Measurements from ENCODE around the gene KLC3. TPM values are rescaled to one million over a fixed set of nuclear protein-coding genes. Genes with fewer than 3 reads are reported as not detected.

The KLC3 gene
- total RNA-seq, 6 experiments from 2014 or later, result 0.22 to 0.26 TPM; not detected in 4

DNA sequence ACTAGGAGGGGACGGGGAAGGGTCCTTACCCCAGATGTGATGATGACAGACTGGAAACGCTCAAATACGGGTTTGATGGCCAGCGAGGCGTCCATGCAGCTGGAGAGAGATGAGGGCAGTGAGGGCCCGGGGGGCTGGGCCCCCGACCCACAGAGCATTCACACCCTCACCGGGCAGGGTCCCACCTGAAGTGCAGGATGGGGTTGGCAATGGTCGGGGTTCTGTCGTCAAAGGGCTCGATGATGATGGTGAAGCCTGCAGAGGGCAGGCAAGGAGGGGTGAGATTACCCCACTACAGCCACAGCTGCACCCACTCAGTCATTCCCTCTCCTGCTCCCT is 16.9 kb downstream of the KLC3 start:
- WGBS (ENCODE audit: insufficient coverage, low coverage, low lambda C conversion rate, missing lambda C conversion rate), result no CpG with 5 or more reads among the region's 11 CpGs

DNA sequence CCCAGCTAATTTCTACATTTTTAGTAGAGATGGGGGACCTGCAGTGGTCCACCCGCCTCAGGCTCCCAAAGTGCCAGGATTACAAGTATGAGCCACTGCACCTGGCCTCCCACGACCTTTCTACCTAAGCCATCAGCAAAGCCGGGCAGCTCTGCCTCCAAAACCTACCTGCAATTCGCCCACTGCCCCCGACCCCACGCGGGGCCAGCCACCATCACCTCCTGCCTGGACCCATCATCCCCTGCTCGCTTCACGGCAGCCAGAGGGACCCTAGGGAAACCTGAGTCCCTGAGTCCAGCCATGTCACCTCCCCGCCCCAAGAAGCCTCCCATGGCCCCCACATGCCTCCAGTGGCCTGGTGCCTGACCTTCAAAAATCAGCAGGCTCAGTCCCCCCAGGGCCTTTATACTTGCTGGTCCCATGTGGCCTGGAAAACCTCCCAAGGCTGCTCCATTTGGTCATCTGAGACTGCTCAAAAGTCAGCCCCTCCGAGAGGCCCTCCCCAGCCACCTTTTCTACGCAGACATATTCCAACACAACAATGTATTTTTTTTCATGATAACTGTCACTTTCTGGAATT is 17.8 kb downstream of the KLC3 start:
- intact Hi-C loops (cut with DNase I), result no loop called here
- H3K27me3 ChIP-seq, result no peaks in the 10 kb centered on the region
- 92% methylated on average over 6 of the region's 12 CpGs for WGBS (ENCODE audit: insufficient coverage, low coverage, low lambda C conversion rate, missing lambda C conversion rate)

More for the DNA sequence above, 16.9 kb downstream of the KLC3 start:
- intact Hi-C loops (cut with DNase I), result no loop called here
- Histone ChIP-seq H3K4me3 (no peak overlapping the region), H3K36me3 (peaks cover 0 to 5% (median 0%) of the 10 kb centered on the region in 4 donors), H3K9me3 (no peaks in the 10 kb centered on the region), H3K4me1 (no peaks in the 10 kb centered on the region), H3K27me3 (no peaks in the 10 kb centered on the region), H3K27ac (no peak overlapping the region)
- TF ChIP-seq, protein P1, sequence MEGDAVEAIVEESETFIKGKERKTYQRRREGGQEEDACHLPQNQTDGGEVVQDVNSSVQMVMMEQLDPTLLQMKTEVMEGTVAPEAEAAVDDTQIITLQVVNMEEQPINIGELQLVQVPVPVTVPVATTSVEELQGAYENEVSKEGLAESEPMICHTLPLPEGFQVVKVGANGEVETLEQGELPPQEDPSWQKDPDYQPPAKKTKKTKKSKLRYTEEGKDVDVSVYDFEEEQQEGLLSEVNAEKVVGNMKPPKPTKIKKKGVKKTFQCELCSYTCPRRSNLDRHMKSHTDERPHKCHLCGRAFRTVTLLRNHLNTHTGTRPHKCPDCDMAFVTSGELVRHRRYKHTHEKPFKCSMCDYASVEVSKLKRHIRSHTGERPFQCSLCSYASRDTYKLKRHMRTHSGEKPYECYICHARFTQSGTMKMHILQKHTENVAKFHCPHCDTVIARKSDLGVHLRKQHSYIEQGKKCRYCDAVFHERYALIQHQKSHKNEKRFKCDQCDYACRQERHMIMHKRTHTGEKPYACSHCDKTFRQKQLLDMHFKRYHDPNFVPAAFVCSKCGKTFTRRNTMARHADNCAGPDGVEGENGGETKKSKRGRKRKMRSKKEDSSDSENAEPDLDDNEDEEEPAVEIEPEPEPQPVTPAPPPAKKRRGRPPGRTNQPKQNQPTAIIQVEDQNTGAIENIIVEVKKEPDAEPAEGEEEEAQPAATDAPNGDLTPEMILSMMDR (IDR thresholded peaks at IDR 0.05), result no peak
- no peak for DNase-seq
- no peak for ATAC-seq

DNA sequence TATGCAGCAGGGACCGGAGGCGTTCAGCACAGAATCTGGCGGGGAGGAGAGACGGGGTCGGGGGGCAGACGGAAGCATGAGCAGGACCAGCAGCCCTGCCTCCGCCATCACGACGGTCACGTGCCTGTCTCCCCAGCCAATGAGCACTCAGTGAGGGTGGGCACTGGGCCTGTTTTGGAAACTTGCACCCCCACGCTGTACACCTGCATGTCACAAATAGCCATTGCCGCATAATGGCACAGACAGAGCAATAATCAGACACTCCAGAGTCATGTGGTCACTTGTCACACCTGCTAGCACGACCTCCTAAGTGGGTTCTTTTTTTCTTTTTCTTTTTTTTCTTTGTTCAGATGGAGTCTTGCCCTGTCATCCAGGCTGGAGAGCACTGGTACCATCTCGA is 21.1 kb downstream of the KLC3 start:
- TF ChIP-seq, protein P1 (IDR thresholded peaks at IDR 0.05), result no peak
- no peak for TF ChIP-seq POLR2A (IDR thresholded peaks at IDR 0.05)
- Histone ChIP-seq H3K4me1 (no peaks in the 10 kb centered on the region), H3K27me3 (no peaks in the 10 kb centered on the region), H3K36me3 (peaks cover 0 to 13% (median 0%) of the 10 kb centered on the region in 4 donors), H3K4me3 (no peak overlapping the region), H3K27ac (no peak overlapping the region), H3K9me3 (no peaks in the 10 kb centered on the region)
- no peak for ATAC-seq
- 93% methylated on average over 11 of the region's 14 CpGs for WGBS (ENCODE audit: insufficient coverage, low coverage, low lambda C conversion rate, missing lambda C conversion rate)
- DNase-seq, result no peak
- intact Hi-C loops (cut with DNase I), result no loop called here

More for the DNA sequence above, 17.8 kb downstream of the KLC3 start:
- H3K4me1 ChIP-seq, result no peaks in the 10 kb centered on the region
- H3K4me3 ChIP-seq, result no peak overlapping the region
- ATAC-seq (no peak), DNase-seq (no peak)
- H3K27ac ChIP-seq, result no peak overlapping the region
- H3K36me3 ChIP-seq, result peaks cover 0 to 5% (median 0%) of the 10 kb centered on the region in 4 donors
- TF ChIP-seq, protein P1 (IDR thresholded peaks at IDR 0.05), result no peak
- no peaks in the 10 kb centered on the region for H3K9me3 ChIP-seq

DNA sequence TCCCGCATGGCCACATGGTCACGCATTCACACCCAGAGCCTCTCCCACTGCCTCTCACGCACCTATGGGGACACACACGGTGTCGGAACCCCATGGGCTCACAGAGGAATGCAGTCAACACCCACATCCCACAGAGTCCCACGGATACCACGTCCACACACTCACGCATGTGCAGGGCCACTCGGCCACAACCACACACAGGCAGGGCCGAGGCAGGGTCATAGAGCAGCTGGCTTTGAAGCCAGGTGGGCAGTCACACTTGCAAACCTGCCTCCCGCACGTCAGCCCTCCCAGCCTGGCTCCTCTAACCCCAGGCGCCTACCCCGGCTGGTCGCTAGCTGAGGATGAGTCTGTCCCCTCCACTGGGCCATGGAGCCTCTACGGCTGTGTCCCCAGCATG is 21.7 kb downstream of the KLC3 start:
- Histone ChIP-seq H3K4me1 (no peaks in the 10 kb centered on the region), H3K9me3 (no peaks in the 10 kb centered on the region), H3K4me3 (no peak overlapping the region), H3K36me3 (peaks cover 0 to 13% (median 0%) of the 10 kb centered on the region in 4 donors), H3K27me3 (no peaks in the 10 kb centered on the region), H3K27ac (no peak overlapping the region)
- 82% methylated on average over 9 of the region's 16 CpGs for WGBS (ENCODE audit: insufficient coverage, low coverage, low lambda C conversion rate, missing lambda C conversion rate)
- intact Hi-C loops (cut with DNase I), result no loop called here
- no peak for TF ChIP-seq POLR2A (IDR thresholded peaks at IDR 0.05)
- TF ChIP-seq, protein P1 (IDR thresholded peaks at IDR 0.05), result no peak
- DNase-seq (no peak), ATAC-seq (no peak)
